Measurements from ENCODE around the gene DDX19B.
A peak's percentile ranks its signal among the peaks of the same experiment; 100 is the strongest.
"Not testable (repeated sequence)": the region's sequence is repeated elsewhere in the genome, so short reads cannot be mapped to it uniquely, and the experiment has no call there.

GRCh38 chr16:70370145-70370544, 71.2 kb downstream of the DDX19B start:
- TF ChIP-seq CTCF (IDR thresholded peaks at IDR 0.05; ENCODE audit: borderline replicate concordance, extremely low read depth, low read length, poor library complexity, severe bottlenecking): peak; percentile 62
- TF ChIP-seq EZH2 (IDR thresholded peaks at IDR 0.05; ENCODE audit: borderline replicate concordance, low read depth, low read length, severe bottlenecking): not testable (repeated sequence)

All from DND-41 (cell line).